Transverse colon (tissue), 4 donors: Measurements from ENCODE around the gene BCAN.

Experiments
- CTCF ChIP-seq, 5 experiments: fragments of 200-600 bp in 3 of 5; fragments of 450-650 bp in 2 of 5; sonication (generic) in 3 of 5; IDR thresholded peaks; 1 replicate in 2 of 5; 2 replicates in 3 of 5; pipeline ENCODE4 v1.5.1; 2016 to 2017; ENCODE audit warnings: antibody characterized with exemption in 5 of 5, inconsistent platforms in 3 of 5, mild to moderate bottlenecking in 2 of 5, moderate library complexity in 1 of 5
- EP300 ChIP-seq: sonication (generic); formaldehyde crosslinking; IDR thresholded peaks from one replicate; pipeline ENCODE4 v1.6.1; 2017; ENCODE audit warnings: antibody characterized with exemption, low read depth
- POLR2A ChIP-seq: fragments of 450-650 bp; IDR thresholded peaks from one replicate; pipeline ENCODE4 v1.6.1; 2016; ENCODE audit warnings: antibody characterized with exemption, mild to moderate bottlenecking, moderate library complexity
- POLR2AphosphoS5 ChIP-seq, 3 donors: sonication (generic); formaldehyde crosslinking; IDR thresholded peaks; one replicate each; pipeline ENCODE4 v1.6.1; 2016; ENCODE audit warnings: antibody characterized with exemption in 3 of 3

- TF ChIP-seq POLR2A (no peak), CTCF (IDR thresholded peaks at IDR 0.05) (no peak), POLR2AphosphoS5 (IDR thresholded peaks at IDR 0.05) (no peak), EP300 (no peak)
These were observed 26.0 kb upstream of the BCAN start for GRCh38 chr1:156615946-156616345.
